Keratinocyte (primary cell): ENCODE data around the gene CHAF1A. TPM values are rescaled to one million over a fixed set of nuclear protein-coding genes. Genes with fewer than 3 reads are reported as not detected.

Experiments used
- DNase-seq: peaks from one replicate; pipeline ENCODE4 v3.0.0-alpha.2; 2011; ENCODE audit warnings: low read depth, missing footprints, low spot score
- FAIRE-seq: peaks from 2 replicates; lab custom pipeline; 2011; peaks lifted over from hg19 to GRCh38; lab: Jason Lieb, UNC
- H2AFZ ChIP-seq: 2 replicates; pipeline ENCODE4 v1.6.0; 2012; ENCODE audit warnings: low read length, control low read depth, inconsistent platforms; ENCODE audit not compliant: control insufficient read depth
- H3K27ac ChIP-seq: 2 replicates; pipeline ENCODE4 v1.5.1; 2011; ENCODE audit warnings: low read length; ENCODE audit not compliant: control insufficient read depth, insufficient read depth
- H3K27me3 ChIP-seq: 3 replicates; pipeline ENCODE4 v1.6.0; 2011; ENCODE audit warnings: low read length; ENCODE audit not compliant: control insufficient read depth, insufficient read depth; ENCODE audit errors: extremely low read depth
- H3K36me3 ChIP-seq, 2 experiments: 2 replicates in 1 of 2; 3 replicates in 1 of 2; pipeline ENCODE4 v1.5.1; 2011; ENCODE audit warnings: low read length in 2 of 2, mild to moderate bottlenecking in 1 of 2; ENCODE audit not compliant: control insufficient read depth in 2 of 2, insufficient read depth in 2 of 2; ENCODE audit errors: extremely low read depth in 1 of 2
- H3K4me1 ChIP-seq: 3 replicates; pipeline ENCODE4 v1.5.1; 2011; ENCODE audit warnings: low read length; ENCODE audit not compliant: control insufficient read depth, insufficient read depth; ENCODE audit errors: extremely low read depth
- H3K4me2 ChIP-seq: 3 replicates; pipeline ENCODE4 v1.6.0; 2011; ENCODE audit warnings: low read depth, low read length; ENCODE audit not compliant: control insufficient read depth, insufficient read depth; ENCODE audit errors: extremely low read depth
- H3K4me3 ChIP-seq, 3 experiments: fragments of 200-600 bp in 1 of 3; sonication (generic) in 1 of 3; 2 replicates in 2 of 3; 3 replicates in 1 of 3; pipeline ENCODE4 v1.5.1; 2011 to 2016; ENCODE audit warnings: low read length in 3 of 3, mild to moderate bottlenecking in 3 of 3, control low read depth in 2 of 3, inconsistent platforms in 1 of 3, low read depth in 1 of 3, mixed read lengths in 1 of 3, mixed run types in 1 of 3, moderate library complexity in 1 of 3; ENCODE audit not compliant: control insufficient read depth in 2 of 3, insufficient read depth in 2 of 3; ENCODE audit errors: extremely low read depth in 1 of 3
- H3K79me2 ChIP-seq: 2 replicates; pipeline ENCODE4 v1.6.0; 2012; ENCODE audit warnings: low read length; ENCODE audit not compliant: control insufficient read depth, insufficient read depth
- H3K9ac ChIP-seq: 3 replicates; pipeline ENCODE4 v1.6.0; 2011; ENCODE audit warnings: low read length; ENCODE audit not compliant: control insufficient read depth, insufficient read depth; ENCODE audit errors: extremely low read depth
- H3K9me1 ChIP-seq: 3 replicates; pipeline ENCODE4 v1.6.0; 2011; ENCODE audit warnings: low read length; ENCODE audit not compliant: control insufficient read depth, insufficient read depth; ENCODE audit errors: extremely low read depth
- H3K9me3 ChIP-seq: 2 replicates; pipeline ENCODE4 v1.5.1; 2012; ENCODE audit warnings: low read depth, low read length; ENCODE audit not compliant: control insufficient read depth
- H4K20me1 ChIP-seq: 3 replicates; pipeline ENCODE4 v1.6.0; 2011; ENCODE audit warnings: low read length; ENCODE audit not compliant: control insufficient read depth, insufficient read depth; ENCODE audit errors: extremely low read depth
- EZH2 ChIP-seq: IDR thresholded peaks from one replicate; pipeline ENCODE4 v1.6.1; 2012; ENCODE audit warnings: inconsistent platforms, mild to moderate bottlenecking, low read length, moderate library complexity
- dilution Hi-C: fragments of 300-500 bp; cut with MboI; formaldehyde crosslinking; loops from one replicate; pipeline ENCODE4 v1.7.0; 2020; ENCODE audit warnings: low sequenced_read_pairs; ENCODE audit not compliant: extremely low pct_ligation_motif_present
- polyA plus RNA-seq, 5 experiments: library from polyadenylated mRNA; depleted of rRNA in 3 of 5; stranded (reverse) in 3 of 5; stranded (forward) in 1 of 5; unstranded in 1 of 5; fragments of >200 nt; gene quantifications; 1 replicate in 1 of 5; 2 replicates in 3 of 5; 3 replicates in 1 of 5; pipeline versions ENCODE4 v1.2.1 to v1.2.3, GENCODE V29; 2011 to 2012; ENCODE audit warnings: missing spikeins in 2 of 5, low read depth in 1 of 5, low replicate concordance in 1 of 5
- TF ChIP-seq, protein P1 (sequence below), 3 experiments: IDR thresholded peaks in 1 of 3; conservative IDR thresholded peaks in 1 of 3; optimal IDR thresholded peaks in 1 of 3; 2 replicates in 2 of 3; 3 replicates in 1 of 3; pipeline versions ENCODE3 to v1.5.1; 2011; ENCODE audit warnings: low read length in 3 of 3, mild to moderate bottlenecking in 3 of 3, moderate library complexity in 2 of 3, control low read depth in 1 of 3, inconsistent platforms in 1 of 3; ENCODE audit not compliant: insufficient read depth in 2 of 3; ENCODE audit errors: extremely low read depth in 1 of 3

The CHAF1A gene
- polyA plus RNA-seq, 1 donor (not counting 4 experiments of a cell fraction or from before 2014, with no cell fraction given), result 10.6 TPM

GRCh38 chr19:4369109-4369887 lies 33.1 kb upstream of the CHAF1A start:
- dilution Hi-C loops, result no loop called here
- Histone ChIP-seq H3K27me3 (no peaks in the 10 kb centered on the region), H2AFZ (no peak overlapping the region), H3K4me1 (peaks cover 28% of the 10 kb centered on the region), H4K20me1 (no peaks in the 10 kb centered on the region), H3K9me1 (peaks cover 2% of the 10 kb centered on the region), H3K9ac (peak overlapping the region; percentile 76), H3K36me3 (peaks cover 22% of the 10 kb centered on the region in 2 experiments), H3K9me3 (no peaks in the 10 kb centered on the region), H3K27ac (peak overlapping the region; percentile 84), H3K79me2 (peaks cover 59% of the 10 kb centered on the region), H3K4me3 (peak overlapping the region; percentile 13 to 51 (median 47)), H3K4me2 (peak overlapping the region; percentile 67)
- DNase-seq (peak; percentile 66), FAIRE-seq (peak; percentile 56)
- TF ChIP-seq, protein P1, sequence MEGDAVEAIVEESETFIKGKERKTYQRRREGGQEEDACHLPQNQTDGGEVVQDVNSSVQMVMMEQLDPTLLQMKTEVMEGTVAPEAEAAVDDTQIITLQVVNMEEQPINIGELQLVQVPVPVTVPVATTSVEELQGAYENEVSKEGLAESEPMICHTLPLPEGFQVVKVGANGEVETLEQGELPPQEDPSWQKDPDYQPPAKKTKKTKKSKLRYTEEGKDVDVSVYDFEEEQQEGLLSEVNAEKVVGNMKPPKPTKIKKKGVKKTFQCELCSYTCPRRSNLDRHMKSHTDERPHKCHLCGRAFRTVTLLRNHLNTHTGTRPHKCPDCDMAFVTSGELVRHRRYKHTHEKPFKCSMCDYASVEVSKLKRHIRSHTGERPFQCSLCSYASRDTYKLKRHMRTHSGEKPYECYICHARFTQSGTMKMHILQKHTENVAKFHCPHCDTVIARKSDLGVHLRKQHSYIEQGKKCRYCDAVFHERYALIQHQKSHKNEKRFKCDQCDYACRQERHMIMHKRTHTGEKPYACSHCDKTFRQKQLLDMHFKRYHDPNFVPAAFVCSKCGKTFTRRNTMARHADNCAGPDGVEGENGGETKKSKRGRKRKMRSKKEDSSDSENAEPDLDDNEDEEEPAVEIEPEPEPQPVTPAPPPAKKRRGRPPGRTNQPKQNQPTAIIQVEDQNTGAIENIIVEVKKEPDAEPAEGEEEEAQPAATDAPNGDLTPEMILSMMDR (optimal IDR thresholded peaks at IDR 0.05 in 1 of 3, IDR thresholded peaks at IDR 0.05 in 1 of 3, conservative IDR thresholded peaks at IDR 0.05 in 1 of 3; ENCODE audit: extremely low read depth in 1 of 3, insufficient read depth in 2 of 3, low read length in 3 of 3), result peak in 1 of 3 experiments; percentile 8
- no peak for TF ChIP-seq EZH2

DNA sequence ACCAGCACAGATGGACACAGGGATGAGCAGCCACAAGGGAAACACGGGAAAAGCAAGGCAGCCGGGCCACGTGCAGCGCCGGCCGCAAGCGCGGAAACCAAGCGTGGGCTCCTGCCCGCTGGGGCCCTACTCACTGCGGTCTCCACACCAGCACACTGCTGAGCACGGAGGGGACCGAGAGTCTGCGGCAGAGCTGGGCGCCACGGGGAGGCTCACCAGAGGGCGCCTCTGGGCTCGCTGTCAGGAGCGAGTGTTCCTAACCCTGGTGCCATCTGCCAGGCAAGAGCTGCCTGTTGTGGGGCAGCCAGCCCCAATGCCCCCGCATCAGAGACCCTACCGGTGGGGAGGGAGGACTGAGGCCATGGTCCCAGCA lies 32.6 kb upstream of the CHAF1A start:
- no peaks in the 10 kb centered on the region for H3K9me3 ChIP-seq
- H3K27me3 ChIP-seq, result no peaks in the 10 kb centered on the region
- peaks cover 22% of the 10 kb centered on the region in 2 experiments for H3K36me3 ChIP-seq
- H3K27ac ChIP-seq, result peak overlapping the region; percentile 84
- H2AFZ ChIP-seq, result no peak overlapping the region
- peak overlapping the region; percentile 67 for H3K4me2 ChIP-seq
- peaks cover 3% of the 10 kb centered on the region for H3K9me1 ChIP-seq
- H3K79me2 ChIP-seq, result peaks cover 65% of the 10 kb centered on the region
- no peak for DNase-seq
- H3K4me1 ChIP-seq, result peaks cover 33% of the 10 kb centered on the region
- peak overlapping the region in 2 of 3 experiments; percentile 47 to 51 for H3K4me3 ChIP-seq
- H4K20me1 ChIP-seq, result peaks cover 4% of the 10 kb centered on the region
- peak overlapping the region; percentile 76 for H3K9ac ChIP-seq
- FAIRE-seq, result peak; percentile 48
- TF ChIP-seq EZH2, result no peak
- TF ChIP-seq, protein P1 (optimal IDR thresholded peaks at IDR 0.05 in 1 of 3, IDR thresholded peaks at IDR 0.05 in 1 of 3, conservative IDR thresholded peaks at IDR 0.05 in 1 of 3; ENCODE audit: extremely low read depth in 1 of 3, insufficient read depth in 2 of 3, low read length in 3 of 3), result peak; percentile 50 to 90 (median 76)
- dilution Hi-C loops, result no loop called here
